HFF-Myc (cell line): ENCODE data around the gene SPANXN1.
"Not testable (repeated sequence)": the region's sequence is repeated elsewhere in the genome, so short reads cannot be mapped to it uniquely, and the experiment has no call there.

Experiments
- DNase-seq: peaks from one replicate; pipeline ENCODE4 v3.0.0-alpha.2; 2011; ENCODE audit warnings: low read depth; ENCODE audit errors: extremely low read depth
- H3K4me3 ChIP-seq: replicated peaks from 2 replicates; pipeline ENCODE4 v1.5.1; 2011; ENCODE audit warnings: low read depth, mild to moderate bottlenecking, control low read depth, low read length
- TF ChIP-seq, protein P1 (sequence below): IDR thresholded peaks from 2 replicates; pipeline ENCODE4 v1.5.1; 2012; ENCODE audit warnings: mild to moderate bottlenecking, low read depth, low read length, control low read depth; ENCODE audit errors: missing control alignments

The SPANXN1 gene, protein sequence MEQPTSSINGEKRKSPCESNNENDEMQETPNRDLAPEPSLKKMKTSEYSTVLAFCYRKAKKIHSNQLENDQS

DNA sequence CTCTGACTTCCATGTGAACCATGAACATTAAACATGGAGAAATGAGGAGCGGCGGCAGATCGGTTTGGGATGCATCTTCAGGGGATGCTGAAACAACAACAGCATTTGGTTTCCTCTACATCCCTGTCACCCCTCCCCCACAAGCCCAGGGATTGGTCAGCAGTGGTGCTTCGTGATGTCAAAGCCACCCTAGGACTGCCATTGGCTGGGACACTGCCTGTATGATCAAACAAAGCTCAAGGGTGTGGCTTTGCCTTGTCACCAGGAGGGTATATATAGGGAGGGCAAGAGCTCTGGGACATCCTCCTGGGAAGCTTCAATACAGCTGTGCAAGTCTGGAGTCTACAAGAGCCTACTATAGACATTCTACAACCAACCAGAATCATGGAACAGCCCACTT lies at the start of gene SPANXN1:
Gene SPANXN1, plus strand, starts transcription at position 301 of the 400 bp plus-strand sequence. Its CDS starts 84 bp downstream, at position 385.
- DNase-seq, H3K4me3 ChIP-seq: not testable (repeated sequence)

DNA sequence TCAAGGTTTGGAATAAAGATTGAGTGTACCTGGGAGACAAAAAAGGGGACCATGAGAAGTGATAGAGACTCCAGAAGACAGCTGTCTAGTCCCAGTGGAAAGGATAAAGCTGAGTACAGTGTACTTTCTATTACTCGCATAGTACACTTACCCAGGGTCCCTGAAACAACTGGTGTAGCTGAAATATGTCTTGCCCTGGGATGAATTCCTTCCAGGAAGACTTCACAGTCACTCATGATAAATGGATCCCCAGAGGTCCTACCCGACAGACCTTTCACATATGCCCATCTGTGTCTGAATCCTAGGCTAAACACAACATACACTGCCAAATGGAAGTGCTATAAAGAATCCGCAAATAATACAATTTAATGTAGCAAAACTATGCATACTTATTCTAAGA lies 48.2 kb upstream of the SPANXN1 start:
- TF ChIP-seq, protein P1, sequence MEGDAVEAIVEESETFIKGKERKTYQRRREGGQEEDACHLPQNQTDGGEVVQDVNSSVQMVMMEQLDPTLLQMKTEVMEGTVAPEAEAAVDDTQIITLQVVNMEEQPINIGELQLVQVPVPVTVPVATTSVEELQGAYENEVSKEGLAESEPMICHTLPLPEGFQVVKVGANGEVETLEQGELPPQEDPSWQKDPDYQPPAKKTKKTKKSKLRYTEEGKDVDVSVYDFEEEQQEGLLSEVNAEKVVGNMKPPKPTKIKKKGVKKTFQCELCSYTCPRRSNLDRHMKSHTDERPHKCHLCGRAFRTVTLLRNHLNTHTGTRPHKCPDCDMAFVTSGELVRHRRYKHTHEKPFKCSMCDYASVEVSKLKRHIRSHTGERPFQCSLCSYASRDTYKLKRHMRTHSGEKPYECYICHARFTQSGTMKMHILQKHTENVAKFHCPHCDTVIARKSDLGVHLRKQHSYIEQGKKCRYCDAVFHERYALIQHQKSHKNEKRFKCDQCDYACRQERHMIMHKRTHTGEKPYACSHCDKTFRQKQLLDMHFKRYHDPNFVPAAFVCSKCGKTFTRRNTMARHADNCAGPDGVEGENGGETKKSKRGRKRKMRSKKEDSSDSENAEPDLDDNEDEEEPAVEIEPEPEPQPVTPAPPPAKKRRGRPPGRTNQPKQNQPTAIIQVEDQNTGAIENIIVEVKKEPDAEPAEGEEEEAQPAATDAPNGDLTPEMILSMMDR, result no peak
- H3K4me3 ChIP-seq, result no peak overlapping the region
- DNase-seq, result no peak

DNA sequence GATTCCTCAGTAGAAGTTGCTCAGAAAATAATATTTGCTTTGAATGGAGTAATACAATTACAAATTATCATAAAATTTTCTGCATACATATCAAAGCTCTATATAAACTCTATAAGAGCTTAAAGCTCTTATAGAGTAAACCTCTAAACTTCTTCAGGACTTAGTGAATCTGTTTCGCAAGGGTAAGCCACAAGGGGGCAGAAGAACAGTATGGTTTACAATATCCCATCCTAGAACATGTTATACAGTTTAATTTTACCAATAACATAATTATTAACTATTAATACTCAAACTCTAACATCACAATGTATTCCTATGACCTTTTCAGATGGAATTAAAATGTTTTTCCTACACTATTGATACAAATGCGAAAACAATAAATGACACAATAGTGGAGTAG lies 33.8 kb upstream of the SPANXN1 start:
- H3K4me3 ChIP-seq, result no peak overlapping the region
- DNase-seq, result no peak
- TF ChIP-seq, protein P1, result peak; percentile 7

DNA sequence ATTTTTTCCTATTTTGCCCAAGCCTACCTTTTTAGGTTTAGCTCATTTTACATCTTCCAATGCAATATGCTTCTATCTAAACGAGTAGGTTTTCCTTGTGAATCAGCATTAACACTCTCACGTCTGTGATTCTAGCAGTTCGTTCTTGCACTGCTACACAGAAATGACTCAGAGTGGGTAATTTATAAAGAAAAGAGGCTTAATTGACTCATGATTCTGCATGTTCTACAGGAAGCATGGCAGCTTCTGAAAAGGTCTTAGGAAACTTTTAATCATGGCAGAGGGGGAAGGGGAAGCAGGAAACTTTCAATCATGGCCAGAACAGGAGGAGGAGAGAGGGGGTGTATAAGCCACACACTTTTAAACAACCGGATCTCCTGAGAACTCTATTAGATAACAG lies 44.9 kb downstream of the SPANXN1 start:
- TF ChIP-seq, protein P1, result no peak
- no peak for DNase-seq
- no peak overlapping the region for H3K4me3 ChIP-seq
